Kidney (tissue), 14 donors: ENCODE results near the gene DOCK7. TPM values are rescaled to one million over a fixed set of nuclear protein-coding genes. Genes with fewer than 3 reads are reported as not detected.
A peak's percentile ranks its signal among the peaks of the same experiment; 100 is the strongest.

Experiments used
- DNase-seq, 5 donors: peaks; one replicate each; pipeline ENCODE4 v3.0.0-alpha.2; 2013 to 2020
- FAIRE-seq: peaks from 2 replicates; lab custom pipeline; 2012; peaks lifted over from hg19 to GRCh38; lab: Jason Lieb, UNC
- H3K27ac ChIP-seq, 2 donors: one replicate each; pipeline ENCODE4 v1.7.0; 2013; ENCODE audit warnings: low read depth in 2 of 2, low read length in 2 of 2, inconsistent platforms in 1 of 2
- H3K27me3 ChIP-seq: one replicate; pipeline ENCODE4 v1.7.1; 2013; ENCODE audit warnings: low read length, inconsistent platforms; ENCODE audit not compliant: control insufficient read depth, insufficient read depth
- H3K36me3 ChIP-seq, 3 donors: one replicate each; pipeline versions ENCODE4 v1.7.0 to v1.7.1; 2013; ENCODE audit warnings: low read length in 3 of 3, control low read depth in 1 of 3, inconsistent platforms in 1 of 3; ENCODE audit not compliant: insufficient read depth in 3 of 3, control insufficient read depth in 2 of 3
- H3K4me1 ChIP-seq, 3 donors: one replicate each; pipeline versions ENCODE4 v1.7.0 to v1.7.1; 2013; ENCODE audit warnings: low read length in 3 of 3, inconsistent platforms in 1 of 3, low read depth in 1 of 3; ENCODE audit not compliant: control insufficient read depth in 2 of 3, insufficient read depth in 2 of 3
- H3K4me3 ChIP-seq, 3 donors: one replicate each; pipeline versions ENCODE4 v1.7.0 to v1.8.1; 2013; ENCODE audit warnings: low read length in 3 of 3, control low read depth in 1 of 3, inconsistent platforms in 1 of 3
- H3K9ac ChIP-seq, 3 donors: one replicate each; pipeline versions ENCODE4 v1.7.0 to v1.7.1; 2013; ENCODE audit warnings: low read length in 3 of 3, control low read depth in 1 of 3, inconsistent platforms in 1 of 3
- H3K9me3 ChIP-seq, 3 donors: one replicate each; pipeline versions ENCODE4 v1.7.0 to v1.7.1; 2013; ENCODE audit warnings: low read length in 3 of 3, control low read depth in 1 of 3, inconsistent platforms in 1 of 3; ENCODE audit not compliant: control insufficient read depth in 2 of 3, insufficient read depth in 1 of 3
- CTCF ChIP-seq: IDR thresholded peaks from 3 replicates; pipeline ENCODE4 v1.5.1; 2012; ENCODE audit warnings: mild to moderate bottlenecking, moderate library complexity, borderline replicate concordance; ENCODE audit not compliant: insufficient read depth; ENCODE audit errors: extremely low read depth
- intact Hi-C: fragments of 100-400 bp; cut with DNase I; formaldehyde crosslinking; loops from one replicate; pipeline ENCODE4 v1.11.1; 2022
- polyA plus RNA-seq: library from polyadenylated mRNA; stranded (reverse); fragments of 350-450 nt; fragmentation: Illumina TruSeq; extraction: RNeasy Lipid Tissue Mini Kit (QIAGEN cat#74804); gene quantifications from one replicate; pipeline ENCODE4 v1.2.3, GENCODE V29; 2014; ENCODE audit warnings: low read depth, low replicate concordance; ENCODE audit not compliant: insufficient read depth
- total RNA-seq: library from RNA; stranded (reverse); fragmentation: NEBNext Ultra II Directional; extraction: Animal tissue kit (Norgen Biotek cat#: 25700); gene quantifications from one replicate; pipeline ENCODE4 v1.2.1, GENCODE V29; 2021
- donor health status: control.
- donor health status: control.
- donor health status: control.
- donor health status: control.
- donor health status: control.
- donor health status: DM: yes; HTN: yes; CAD: no.
- donor health status: Normal renal cell carcinoma (clear cell type).

The DOCK7 gene
- total and polyA plus RNA-seq, 2 donors from 2014 or later: 11.0 to 34.0 TPM

GRCh38 chr1:62539028-62539447 is 149.1 kb downstream of the DOCK7 start:
- no peak for FAIRE-seq
- peaks cover 0 to 9% (median 6%) of the 10 kb centered on the region in 3 donors for H3K36me3 ChIP-seq

GRCh38 chr1:62536865-62537264 is 151.3 kb downstream of the DOCK7 start:
- intact Hi-C loops: no loop called here
- FAIRE-seq (no peak), DNase-seq (no peak)
- H3K9ac ChIP-seq: no peak overlapping the region
- no peaks in the 10 kb centered on the region for H3K4me1 ChIP-seq
- peaks cover 0 to 9% (median 6%) of the 10 kb centered on the region in 3 donors for H3K36me3 ChIP-seq
- H3K27ac ChIP-seq: no peak overlapping the region
- TF ChIP-seq CTCF: no peak
- H3K4me3 ChIP-seq: no peak overlapping the region
- no peaks in the 10 kb centered on the region for H3K27me3 ChIP-seq
- no peaks in the 10 kb centered on the region for H3K9me3 ChIP-seq

More at GRCh38 chr1:62539028-62539447, 149.1 kb downstream of the DOCK7 start:
- intact Hi-C loops: no loop called here
- DNase-seq: no peak
- Histone ChIP-seq H3K4me1 (no peaks in the 10 kb centered on the region), H3K9ac (no peak overlapping the region), H3K4me3 (no peak overlapping the region), H3K9me3 (no peaks in the 10 kb centered on the region), H3K27ac (no peak overlapping the region), H3K27me3 (no peaks in the 10 kb centered on the region)
- TF ChIP-seq CTCF: no peak

GRCh38 chr1:62530516-62531154 is 157.6 kb downstream of the DOCK7 start:
- FAIRE-seq: no peak
- no peaks in the 10 kb centered on the region for H3K9me3 ChIP-seq
- TF ChIP-seq CTCF: peak; percentile 84
- intact Hi-C loops: no loop called here
- peaks cover 0 to 3% (median 0%) of the 10 kb centered on the region in 3 donors for H3K36me3 ChIP-seq
- no peaks in the 10 kb centered on the region for H3K4me1 ChIP-seq
- no peak overlapping the region for H3K27ac ChIP-seq
- H3K4me3 ChIP-seq: no peak overlapping the region
- H3K27me3 ChIP-seq: no peaks in the 10 kb centered on the region
- no peak overlapping the region for H3K9ac ChIP-seq
- peak in 4 of 5 donors; percentile 47 to 68 (median 55) for DNase-seq
